HG03558 (cell line): Measurements from ENCODE around the gene TRAF6.
"Not testable (repeated sequence)": the region's sequence is repeated elsewhere in the genome, so short reads cannot be mapped to it uniquely, and the experiment has no call there.

Experiments
- ATAC-seq: cut with Tn5 transposase; IDR thresholded peaks from one replicate; pipeline ENCODE4 v1.9.1; 2021; ENCODE audit warnings: moderate number of reproducible peaks; ENCODE audit not compliant: unreplicated experiment; ENCODE audit errors: extremely low read depth

Gene TRAF6, protein sequence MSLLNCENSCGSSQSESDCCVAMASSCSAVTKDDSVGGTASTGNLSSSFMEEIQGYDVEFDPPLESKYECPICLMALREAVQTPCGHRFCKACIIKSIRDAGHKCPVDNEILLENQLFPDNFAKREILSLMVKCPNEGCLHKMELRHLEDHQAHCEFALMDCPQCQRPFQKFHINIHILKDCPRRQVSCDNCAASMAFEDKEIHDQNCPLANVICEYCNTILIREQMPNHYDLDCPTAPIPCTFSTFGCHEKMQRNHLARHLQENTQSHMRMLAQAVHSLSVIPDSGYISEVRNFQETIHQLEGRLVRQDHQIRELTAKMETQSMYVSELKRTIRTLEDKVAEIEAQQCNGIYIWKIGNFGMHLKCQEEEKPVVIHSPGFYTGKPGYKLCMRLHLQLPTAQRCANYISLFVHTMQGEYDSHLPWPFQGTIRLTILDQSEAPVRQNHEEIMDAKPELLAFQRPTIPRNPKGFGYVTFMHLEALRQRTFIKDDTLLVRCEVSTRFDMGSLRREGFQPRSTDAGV

DNA sequence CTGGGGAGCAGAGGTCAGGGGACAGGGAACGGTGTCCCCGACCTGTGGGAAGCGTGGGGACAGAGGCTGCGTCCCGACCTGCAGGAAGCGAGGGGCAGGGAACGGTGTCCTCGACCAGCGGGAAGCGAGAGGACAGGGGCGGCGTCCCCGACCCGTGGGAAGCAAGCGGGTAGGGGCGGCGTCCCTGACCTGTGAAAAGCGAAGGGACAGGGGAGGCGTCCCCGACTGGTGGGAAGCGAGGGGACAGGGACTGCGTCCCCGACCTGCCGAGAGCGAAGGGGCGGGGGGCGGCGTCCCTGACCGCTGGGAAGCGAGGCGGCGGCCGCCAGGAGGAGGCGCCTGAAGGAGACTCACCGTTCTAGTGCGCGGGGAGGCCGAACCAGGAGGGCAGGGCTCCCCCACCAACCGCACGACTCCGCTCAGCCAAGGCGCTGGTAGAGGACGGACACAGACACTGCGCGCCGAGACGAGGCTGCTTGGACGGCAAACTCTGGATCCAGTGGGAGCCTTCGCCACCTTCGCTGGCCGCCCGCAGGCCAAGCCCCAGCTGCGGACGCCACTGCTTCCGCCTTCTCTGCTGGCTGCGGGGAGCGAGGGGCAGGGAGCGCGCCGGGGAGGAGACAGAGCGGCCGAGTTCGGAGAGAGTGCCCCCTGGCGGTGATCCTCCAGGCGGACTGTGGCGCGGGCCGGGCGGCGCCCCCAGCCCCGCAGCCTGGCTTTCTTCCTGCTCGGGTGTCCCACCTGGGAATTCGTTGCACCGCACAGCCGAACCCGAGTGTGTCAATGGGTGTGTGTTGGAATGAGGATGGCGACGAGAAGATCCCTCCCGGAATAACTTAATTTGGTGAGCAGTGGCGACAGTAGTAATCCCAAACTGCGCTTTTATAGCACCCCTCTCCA is at the start of gene TRAF6:
Gene TRAF6, minus strand, starts transcription at position 579 of the 900 bp plus-strand sequence. CDS start 8,757 bp downstream, outside the sequence.
- ATAC-seq: peak; percentile 93

DNA sequence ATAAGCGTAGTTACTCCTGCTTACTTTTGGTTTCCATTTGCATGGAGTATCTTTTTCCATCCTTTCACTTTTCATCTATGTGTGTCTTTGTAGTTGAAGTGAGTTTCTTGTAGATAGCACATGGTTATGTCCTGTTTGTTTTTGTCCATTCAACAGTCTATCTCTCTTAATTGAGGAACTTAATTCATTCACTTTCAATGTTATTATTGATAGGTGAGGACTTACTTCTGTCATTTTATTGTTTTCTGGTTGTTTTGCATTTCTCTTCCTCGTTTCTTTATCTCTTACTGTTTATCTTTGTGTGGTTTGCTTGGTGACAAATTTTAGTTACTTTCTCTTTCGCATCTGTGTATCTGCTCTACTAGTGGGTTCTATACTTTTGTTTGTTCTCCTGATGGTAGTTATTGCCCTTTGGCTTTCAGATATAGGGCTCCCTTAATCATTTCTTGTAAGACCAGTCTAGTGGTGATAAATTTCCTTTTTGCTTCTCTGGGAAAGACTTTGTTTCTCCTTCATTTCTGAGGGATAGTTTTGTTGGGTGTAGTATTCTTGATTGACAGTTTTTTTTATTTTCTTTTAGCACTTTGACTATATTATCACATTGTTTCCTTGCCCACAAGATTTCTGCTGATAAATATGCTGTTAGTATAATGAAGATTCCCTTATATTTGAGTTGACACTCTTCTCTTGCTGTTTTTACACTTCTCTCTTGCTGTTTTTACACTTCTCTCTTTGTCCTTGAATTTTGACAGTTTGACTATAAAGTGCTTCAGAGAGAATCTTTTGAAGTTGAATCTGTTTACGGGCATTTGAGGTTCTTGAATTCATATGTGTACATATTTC is 48.7 kb upstream of the TRAF6 start:
- peak; percentile 87 for ATAC-seq

DNA sequence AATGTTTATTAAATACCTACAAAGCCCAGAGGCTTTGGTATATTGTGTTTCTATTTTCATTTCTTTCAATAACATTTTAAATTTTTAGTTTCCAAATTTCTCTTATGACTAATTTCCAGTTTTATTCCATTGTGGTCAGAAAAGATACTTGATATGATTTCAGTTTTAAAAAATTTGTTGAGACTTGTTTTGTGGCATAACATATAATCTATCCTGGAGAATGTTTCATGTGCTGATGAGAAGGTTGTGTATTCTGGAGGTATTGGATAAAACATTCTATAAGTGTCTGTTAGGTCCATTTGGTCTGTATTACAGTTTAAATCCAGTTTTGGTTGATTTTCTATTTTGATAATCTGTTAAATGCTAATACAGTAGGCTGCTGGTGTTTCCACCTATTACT is 47.9 kb upstream of the TRAF6 start:
- no peak for ATAC-seq

DNA sequence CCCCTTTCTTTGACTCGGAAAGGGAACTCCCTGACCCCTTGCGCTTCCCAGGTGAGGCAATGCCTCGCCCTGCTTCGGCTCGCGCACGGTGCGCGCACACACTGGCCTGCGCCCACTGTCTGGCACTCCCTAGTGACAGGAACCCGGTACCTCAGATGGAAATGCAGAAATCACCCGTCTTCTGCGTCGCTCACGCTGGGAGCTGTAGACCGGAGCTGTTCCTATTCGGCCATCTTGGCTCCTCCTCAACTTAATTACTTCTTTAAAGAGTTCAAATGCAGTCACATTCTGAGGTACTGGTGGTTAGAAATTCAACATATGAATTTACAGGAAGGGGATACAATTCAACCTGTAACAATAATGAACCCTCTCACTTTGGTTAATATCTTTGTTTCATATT is 47.3 kb upstream of the TRAF6 start:
- not testable (repeated sequence) for ATAC-seq

DNA sequence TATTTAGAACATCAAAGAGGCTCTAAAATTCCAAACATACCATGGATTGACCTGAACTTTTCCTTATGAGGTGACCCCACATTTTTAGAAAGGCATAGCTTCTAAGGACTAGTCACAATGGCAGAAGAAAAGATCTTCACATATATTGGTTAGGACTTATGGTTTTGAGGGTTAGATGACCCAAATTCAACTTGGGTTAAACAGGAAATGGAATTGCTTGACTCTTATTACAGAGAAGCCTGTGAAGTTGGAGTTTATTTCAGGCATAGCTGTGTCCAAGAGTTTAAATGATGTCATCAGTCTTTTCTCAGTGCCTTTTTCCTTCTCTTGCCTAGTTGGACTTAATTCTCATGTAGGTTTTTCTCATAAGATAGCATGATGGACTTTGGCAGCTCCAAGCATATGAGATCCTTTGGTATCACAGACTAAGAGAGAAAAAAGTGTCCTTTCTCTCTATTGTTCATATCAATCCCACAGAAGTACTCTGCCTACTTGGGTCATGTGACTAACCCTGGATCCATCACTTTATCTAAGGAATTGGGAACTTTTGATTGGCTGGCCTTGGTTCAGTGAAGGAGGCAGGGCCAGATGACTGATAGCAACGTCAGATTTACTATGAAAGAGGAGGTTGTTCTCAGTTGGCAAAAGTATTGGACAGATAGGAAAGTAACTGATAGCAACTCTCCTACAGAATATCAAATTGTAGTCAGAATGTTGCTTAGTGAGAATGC is 40.5 kb upstream of the TRAF6 start:
- no peak for ATAC-seq

DNA sequence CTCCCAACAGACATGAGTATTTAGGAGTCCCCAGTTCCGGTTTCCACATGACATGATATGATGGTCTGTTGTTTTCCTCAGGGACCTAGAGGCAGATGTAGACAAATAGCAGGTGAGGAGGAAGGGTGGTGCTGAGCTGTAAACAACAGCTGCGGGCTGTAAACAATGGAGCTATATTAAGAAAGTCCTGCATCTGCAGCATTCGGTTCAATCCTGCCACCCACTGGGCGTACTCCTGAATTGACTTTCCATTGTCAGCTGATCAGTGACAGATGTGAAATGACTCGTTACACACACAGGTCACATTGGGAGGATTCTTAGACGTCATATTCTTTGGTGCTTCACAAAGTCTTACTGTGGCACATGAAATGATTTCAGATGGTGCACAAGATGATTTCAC is 30.9 kb upstream of the TRAF6 start:
- peak; percentile 98 for ATAC-seq

DNA sequence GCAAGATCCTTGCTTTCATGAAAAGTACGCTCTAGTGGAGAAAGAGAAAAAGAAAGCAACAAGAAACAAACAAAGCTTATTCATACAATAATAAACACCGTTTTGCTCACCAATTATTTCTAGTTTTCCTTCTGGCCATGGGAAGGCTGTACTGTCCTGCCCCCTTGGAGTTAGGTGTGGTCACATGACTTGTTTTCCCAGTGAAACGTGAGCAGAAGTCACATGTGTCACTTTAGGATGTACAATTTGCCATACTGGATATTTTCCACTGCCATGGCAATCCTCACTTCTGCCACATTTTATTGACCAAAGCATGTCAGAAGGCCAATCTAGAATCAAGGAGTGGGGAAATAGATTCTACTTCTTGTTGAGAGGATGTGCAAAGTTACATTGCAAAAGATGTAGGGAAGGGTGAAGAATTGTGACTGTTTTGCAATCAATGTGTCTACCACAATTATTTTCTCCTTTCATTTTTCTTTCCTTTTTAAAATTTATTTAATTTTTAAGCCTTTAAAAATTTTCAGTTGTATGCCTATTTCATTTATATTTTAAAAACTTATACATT is 24.3 kb upstream of the TRAF6 start:
- ATAC-seq: no peak

DNA sequence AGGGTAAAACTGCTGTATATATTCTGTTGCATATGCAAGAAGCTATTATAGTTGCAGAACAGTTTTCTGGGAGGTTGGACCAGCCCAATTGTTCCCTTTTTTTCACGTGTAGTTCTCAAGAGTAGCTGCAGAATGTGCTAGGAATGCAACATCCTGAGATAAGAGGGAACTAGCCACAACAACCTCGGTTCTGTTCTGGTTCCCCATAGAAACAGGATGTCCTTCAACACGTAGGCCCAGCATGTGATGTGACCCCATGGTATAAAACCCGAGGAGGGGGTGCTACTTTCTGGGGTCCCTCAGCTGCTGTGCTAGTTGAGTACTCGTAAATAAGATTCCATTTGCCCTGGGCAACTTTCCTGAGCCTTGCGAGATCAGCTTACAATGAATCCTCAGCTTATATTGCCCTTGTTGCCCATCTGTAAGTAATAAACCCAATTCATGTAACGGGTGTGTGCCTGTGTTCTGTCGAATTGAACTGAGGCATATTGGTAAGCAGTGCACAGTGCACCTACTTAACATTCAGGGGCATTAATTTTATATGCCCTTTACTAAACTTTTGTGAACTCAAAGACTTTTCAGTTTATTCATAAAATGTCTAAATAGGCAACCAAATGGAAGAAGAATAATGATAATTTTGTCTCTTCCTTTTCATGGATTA is 23.0 kb upstream of the TRAF6 start:
- ATAC-seq: no peak

DNA sequence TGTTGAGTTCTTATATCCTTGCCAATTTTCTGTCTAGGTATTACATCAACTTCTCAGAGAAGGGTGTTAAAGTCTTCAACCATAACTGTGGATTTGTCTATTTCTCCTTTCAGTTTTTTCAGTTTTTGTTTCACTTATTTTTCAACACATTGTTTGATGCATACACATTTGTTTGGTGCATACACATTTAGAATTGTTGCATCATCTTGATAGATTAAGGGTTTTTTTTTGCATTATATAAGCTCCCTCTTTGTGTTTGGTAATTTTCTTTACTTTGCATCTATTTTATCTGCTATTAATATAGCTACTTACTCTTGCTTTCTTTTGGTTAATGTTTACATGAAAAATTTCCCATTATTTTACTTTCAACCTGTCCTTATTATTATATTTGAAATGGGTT is 20.8 kb upstream of the TRAF6 start:
- ATAC-seq: no peak

DNA sequence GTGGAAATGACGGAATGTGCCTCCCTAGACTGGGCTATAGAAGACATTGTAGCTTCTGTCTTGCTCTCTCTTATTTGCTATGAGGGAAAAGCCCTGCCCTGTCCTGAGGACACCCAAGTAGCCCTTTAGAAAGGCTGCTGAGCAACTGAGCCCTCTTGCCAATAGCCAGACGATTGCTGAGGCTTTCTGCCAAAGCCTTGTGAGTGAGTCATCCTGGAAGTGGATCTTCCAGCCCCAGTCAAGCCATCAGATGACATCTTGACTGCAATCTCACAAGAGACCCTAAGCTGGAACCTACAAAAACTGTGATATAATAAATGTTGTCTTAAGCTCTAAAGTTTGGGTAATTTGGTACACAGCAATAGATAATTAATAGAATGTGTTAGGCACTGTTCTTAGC is 3.9 kb upstream of the TRAF6 start:
- no peak for ATAC-seq

DNA sequence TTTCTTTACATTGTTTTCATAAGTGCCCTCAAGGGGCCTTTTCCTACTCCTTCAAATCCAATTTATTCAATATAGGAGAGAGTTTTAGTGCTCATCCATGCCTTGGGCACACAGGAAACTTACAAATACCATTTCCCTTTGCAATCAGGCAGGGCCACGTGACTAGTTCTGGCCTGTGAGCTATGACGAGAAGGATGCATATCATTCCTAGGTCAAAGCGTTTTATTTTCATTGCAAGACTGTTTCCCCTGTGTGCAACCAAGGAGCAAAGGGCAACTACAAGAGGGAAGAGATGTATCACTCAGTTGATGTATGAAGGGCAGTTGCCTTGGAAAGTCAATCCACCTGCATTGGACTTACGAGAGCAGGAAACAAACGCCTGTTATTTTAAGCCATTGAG is 1.9 kb upstream of the TRAF6 start:
- no peak for ATAC-seq

DNA sequence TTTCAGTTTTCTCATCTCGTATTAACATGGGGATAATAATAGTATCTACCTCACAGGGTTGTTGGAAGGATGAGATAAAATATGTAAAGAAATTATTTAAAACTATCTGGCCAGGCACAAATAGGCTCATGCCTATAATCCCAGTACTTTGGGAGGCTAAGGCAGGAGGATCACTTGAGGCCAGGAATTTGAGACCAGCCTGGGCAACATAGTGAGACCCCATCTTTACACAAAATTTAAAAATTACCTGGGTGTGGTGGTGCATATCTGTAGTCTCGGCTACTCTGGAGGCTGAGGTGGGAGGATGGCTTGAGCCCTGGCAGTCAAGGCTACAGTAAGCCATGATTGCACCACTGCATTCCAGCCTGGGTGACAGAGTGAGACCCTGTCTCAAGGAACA is 990 bp upstream of the TRAF6 start:
- ATAC-seq: not testable (repeated sequence)

DNA sequence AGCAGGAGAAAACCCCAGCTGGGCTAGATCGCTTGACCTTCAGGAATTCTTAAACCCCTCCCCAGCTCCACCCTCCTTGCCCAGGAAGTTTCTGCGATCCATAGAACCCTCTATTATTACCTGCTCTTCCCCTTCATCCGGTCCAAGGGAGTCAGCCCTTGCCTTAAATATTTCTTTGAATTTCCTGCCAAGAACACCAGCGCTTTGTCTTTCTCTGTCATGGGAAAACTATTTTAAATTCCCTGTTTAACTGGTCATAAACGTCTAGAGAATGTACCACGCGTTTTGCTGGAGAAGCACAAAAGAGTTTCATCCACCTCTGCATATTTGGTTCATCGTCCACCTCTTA is 496 bp upstream of the TRAF6 start:
- ATAC-seq: no peak

DNA sequence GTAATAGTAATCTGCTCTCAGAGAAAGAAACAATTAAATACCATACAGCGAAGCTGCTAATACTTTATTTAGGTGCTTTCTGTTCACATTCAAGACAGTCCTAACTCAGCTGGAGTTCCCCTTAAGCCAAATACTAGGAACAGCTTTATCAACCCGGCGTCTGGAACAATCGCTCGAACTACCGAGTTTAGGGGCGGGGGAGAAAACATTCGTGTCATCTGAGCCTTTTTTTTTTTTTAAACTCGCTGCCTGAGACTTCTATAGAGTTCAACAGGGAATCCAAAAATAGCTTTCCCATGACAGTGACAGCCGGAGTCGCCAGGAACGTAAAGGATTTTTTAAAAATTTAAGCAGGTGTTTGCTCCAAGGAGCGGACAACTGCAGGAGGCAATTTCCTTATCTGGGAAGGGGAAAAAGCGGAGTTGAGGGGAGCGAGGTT is 852 bp downstream of the TRAF6 start:
- no peak for ATAC-seq

DNA sequence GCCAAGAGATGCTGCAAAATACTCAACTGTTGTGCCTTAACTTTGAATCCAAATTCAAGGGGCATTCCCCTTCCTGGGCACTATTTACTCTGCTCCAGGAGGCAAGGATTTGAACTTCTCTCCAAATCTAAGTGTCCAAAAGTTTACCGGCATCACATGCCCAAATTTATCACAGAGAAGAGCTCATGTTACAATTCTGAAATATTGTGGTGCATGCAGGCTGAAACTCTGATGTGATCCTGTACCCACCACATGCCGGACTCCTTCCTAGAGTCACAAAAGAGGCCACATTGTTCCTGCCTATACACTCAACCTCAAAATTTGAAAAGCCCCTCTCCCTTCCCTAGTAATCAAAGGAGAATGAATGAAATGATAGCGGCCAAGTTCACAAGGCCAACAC is 1.3 kb downstream of the TRAF6 start:
- ATAC-seq: no peak

DNA sequence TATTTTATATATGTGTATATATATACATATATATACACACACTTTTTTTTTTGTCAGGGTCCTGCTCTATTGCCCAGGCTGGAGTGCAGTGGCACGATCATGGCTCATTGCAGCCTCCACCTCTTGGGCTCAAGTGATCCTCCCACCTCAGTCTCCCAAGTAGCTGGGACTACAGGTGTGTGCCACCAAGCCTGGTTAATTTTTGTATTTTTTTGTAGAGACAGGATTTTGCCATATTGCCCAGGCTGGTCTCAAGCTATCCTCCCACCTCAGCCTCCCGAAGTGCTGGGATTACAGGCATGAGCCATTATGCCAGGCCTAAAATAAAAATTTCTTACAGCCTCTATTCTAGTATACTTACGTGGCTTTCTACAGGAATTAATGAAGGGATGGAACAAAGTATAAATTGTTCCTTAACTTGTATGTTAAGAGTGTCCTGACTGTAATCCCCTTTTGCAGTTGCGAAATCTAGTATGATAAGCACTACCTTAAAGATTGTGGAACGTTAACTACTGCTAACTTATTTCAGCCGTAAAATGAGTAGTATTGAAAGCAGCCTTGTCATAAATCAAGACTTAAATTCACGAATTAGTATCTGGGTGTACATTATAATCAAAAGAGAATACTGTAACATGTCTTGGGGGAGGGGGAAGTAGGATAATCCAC is 2.1 kb downstream of the TRAF6 start:
- ATAC-seq: no peak

DNA sequence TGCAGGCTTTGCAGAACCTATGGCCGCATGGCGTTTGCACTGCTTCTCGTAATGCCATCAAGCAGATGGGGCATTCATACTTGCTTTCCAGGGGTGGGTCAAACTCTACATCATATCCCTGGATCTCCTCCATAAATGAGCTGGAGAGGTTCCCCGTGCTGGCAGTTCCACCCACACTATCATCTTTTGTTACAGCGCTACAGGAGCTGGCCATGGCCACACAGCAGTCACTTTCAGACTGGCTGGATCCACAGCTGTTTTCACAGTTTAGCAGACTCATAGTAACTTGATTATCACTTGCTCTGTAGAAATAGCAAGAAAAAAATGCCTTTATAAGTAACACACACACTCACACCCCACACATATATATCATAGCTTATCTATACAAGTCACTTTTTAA is 8.8 kb downstream of the TRAF6 start:
- no peak for ATAC-seq

DNA sequence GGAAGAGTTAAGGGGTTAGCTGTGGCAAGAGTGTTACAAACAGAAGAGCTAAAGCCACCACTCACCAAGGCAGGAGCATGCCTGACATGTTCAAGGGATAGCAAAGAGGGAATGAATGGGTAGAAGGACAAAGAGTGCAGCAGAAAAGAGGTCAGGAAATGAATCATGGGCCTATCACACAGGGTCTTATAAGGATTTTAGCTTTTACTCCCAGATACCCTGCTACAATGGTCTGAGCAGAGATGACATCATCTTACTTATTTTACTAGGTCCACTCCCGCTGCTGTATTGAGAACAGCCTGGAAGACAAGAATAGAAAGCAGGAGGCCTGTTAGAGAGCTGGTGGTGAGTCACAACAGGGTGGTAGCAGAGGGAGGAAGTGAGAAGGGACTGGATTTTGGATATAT is 9.8 kb downstream of the TRAF6 start:
- peak; percentile 91 for ATAC-seq
